Measurements from ENCODE around the gene IFFO2.

The IFFO2 gene

GRCh38 chr1:18950401-18951026 is 6.0 kb downstream of the IFFO2 start:
- DNase-seq (ENCODE audit: low read depth in 2 of 2): no peak

DNA sequence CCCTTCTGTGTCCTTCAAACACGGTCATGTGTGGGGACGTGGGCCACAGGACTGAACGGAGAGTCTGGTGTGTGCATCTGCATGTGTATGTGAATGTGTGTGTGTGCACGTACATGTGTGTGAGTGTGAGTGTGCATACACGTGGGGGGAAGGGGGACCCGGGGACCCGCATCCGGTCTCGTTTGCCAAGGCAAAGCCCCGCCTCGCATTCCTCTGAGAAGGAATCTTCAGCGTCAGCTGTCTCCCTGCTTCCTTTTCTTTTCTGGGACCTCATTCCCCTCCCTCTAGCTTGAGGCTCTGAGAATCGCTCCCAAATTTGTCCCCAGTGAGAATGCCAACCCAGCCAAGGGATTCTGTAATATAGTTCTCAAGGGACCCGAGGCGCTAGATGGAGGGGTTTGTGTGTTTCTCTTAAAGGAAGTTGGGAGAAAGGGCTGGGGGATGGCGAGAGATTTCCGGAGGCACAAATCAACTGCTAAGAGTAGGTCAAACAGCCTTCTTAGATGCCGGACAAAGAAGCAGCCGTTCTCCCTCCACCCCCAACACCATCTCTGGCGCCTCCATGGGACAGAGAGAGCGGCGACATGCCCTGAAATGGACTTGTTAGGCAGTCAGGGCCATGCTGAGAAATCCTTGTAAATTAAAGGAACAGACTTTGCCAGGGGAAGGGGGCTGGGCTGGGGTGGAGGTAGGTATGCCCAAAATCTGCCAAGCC is 6.6 kb downstream of the IFFO2 start:
- no peak for DNase-seq (ENCODE audit: low read depth in 2 of 2)

- DNase-seq (ENCODE audit: low read depth in 2 of 2): no peak
Observed at GRCh38 chr1:18948913-18949685, 7.4 kb downstream of the IFFO2 start.

GRCh38 chr1:18948048-18948912 is 8.2 kb downstream of the IFFO2 start:
- no peak for DNase-seq (ENCODE audit: low read depth in 2 of 2)

GRCh38 chr1:18947570-18947969 is 8.9 kb downstream of the IFFO2 start:
- DNase-seq (ENCODE audit: low read depth in 2 of 2): no peak

GRCh38 chr1:18946550-18947381 is 9.7 kb downstream of the IFFO2 start:
- no peak for DNase-seq (ENCODE audit: low read depth in 2 of 2)

GRCh38 chr1:18945401-18945849 is 11.1 kb downstream of the IFFO2 start:
- DNase-seq (ENCODE audit: low read depth in 2 of 2): no peak

DNA sequence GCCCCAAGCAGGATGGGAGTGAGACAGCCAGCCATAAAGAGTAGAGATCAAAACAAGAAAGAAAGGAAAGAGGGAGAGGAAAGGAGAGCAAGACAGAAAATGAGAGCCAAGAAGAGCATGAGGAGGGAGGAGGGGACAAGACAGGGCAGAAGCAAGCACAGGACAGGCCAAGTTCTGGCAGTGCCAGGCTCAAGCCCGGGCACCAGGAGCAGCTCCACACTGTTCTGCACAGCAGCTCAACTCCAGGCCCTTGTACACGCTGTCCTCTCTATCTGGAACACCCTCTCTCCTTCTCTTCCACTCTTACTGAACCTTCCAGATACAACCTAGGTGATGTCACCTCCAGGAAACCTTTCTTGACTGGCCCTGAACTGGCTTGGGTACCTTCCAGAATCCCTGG is 11.7 kb downstream of the IFFO2 start:
- DNase-seq (ENCODE audit: low read depth in 2 of 2): no peak

DNA sequence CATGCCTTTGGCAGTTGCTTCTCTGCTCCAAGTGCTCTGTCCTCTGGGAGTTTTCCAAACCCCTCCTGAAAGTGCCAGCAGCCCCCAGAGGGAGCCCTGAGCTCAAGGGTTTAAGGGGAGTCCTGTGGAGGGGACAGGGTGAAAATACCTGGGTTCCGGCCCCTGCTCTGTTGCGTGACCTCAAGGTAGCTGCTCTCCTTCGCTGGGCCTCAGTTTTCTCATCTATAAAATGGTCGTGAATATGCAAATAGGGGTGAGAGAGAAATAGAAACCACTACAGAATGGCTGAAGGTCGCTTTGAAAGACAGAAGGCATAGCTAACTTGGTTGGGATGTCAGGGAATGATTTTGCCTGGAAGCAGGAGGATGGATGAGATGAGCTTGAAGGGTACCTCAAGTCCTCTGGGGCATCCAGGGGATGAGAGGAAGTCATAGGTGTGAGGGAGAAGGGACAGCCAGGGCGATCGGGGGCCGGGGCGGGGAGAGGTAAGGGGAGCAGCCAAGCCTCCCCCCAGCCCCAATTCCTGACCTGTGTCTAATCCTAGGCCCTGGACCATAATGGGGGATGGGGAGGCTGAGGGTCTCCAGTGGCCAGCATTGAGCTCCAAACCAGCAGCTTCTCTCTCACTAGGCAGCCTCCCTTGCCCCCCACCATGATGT is 12.4 kb downstream of the IFFO2 start:
- DNase-seq (ENCODE audit: low read depth in 2 of 2): no peak

GRCh38 chr1:18943162-18943561 is 13.3 kb downstream of the IFFO2 start:
- no peak for DNase-seq (ENCODE audit: low read depth in 2 of 2)

- no peak for DNase-seq (ENCODE audit: low read depth in 2 of 2)
Observed at GRCh38 chr1:18942340-18942739, 14.1 kb downstream of the IFFO2 start.

- no peak for DNase-seq (ENCODE audit: low read depth in 2 of 2)
Observed at GRCh38 chr1:18941221-18942141, 15.0 kb downstream of the IFFO2 start.

DNA sequence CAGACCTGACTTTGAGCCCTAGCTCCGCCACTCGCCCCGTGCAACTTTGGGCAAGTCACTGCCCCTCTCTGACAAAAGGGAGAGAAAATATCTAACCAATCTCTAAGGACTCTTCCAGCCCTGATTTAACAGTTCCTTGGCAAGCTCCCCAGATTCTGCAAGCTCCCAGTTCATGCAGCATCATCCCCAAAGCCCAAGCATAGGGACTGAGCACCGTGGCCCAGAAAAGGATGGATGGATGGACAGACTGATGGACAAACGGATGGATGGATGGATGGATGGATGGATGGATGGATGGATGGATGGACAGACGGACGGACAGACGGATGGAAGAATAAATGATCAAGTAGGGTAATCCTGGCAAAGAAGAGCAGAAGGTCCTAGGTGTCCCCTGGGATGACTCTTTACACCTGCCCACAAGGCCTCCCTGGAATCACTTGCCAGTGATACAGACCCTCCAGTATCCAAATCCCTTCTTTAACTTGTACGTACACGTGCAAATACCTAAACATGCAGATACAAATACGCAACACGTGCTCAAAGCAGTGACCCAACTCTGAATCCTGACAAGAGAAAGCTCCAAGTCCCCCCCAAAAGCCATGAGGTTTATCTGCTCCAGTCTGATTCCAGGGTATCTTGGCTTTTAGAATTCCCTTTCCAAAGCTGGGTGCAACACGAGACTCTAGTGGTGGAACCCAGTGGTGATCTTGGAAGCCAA is 16.0 kb downstream of the IFFO2 start:
- no peak for DNase-seq (ENCODE audit: low read depth in 2 of 2)

DNA sequence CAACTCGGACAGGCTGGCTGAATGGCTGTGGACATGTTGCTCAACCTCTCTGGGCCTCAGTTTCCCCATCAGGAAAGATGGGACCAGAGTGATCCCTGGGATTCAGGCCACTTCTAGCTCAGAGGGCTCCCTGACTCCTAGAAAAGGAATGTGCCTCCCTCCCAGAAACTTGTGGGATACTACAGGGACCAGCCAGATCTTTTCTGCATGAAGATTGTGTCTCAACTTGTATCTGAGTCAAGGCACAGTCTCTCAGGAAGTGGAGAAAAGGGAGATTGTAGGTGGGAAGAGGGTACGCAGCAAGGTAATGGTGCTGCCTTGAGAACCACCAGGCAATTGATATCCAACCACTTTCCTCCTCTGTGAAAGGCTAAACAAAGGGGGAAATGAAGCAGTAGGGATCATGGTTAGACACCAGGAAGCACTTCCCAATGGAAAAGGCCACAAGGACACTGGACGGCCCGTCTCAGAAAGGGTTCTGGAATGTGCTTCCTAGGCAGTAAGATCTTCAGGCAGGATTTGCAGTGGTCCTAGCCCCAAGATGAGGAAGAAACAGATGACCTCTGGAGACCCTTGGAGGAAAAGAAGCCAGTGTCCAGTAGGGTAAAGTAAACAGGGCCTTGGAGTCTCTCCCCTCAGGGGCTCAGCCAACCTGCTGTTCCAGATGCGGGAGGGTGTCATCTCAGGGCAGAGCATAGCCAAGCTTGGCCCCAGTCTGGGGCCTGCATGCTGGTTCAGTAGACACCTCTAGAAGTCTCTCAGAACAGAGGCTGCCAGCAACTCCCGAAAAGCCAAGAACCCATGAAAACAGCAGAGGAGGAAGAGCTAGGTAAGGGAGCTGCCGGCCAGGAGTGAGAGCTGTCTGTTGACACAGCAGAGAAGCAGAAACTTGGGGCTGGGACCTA is 16.8 kb downstream of the IFFO2 start:
- DNase-seq (ENCODE audit: low read depth in 2 of 2): no peak

GRCh38 chr1:18938707-18939070 is 17.8 kb downstream of the IFFO2 start:
- DNase-seq (ENCODE audit: low read depth in 2 of 2): no peak

- no peak for DNase-seq (ENCODE audit: low read depth in 2 of 2)
Observed at GRCh38 chr1:18938008-18938706, 18.3 kb downstream of the IFFO2 start.

DNA sequence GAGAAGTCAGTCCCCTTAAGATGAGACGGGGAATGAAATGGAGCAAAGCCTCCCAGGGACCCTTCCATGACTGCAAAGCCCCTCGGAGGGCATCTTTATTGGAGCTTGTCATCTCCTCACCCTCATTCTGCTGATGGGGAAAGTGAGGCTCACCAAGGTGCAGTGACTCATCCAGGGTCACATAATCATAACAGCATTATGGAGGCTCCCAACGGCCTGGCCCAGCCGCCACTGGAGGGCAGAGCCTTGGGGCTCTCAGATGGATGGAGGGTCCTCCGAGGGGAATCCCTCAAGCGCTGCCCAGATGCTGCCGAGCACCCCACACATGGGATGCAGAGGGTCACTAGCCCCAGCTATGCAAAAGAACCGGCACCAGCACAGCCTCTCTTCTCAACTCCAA is 18.9 kb downstream of the IFFO2 start:
- DNase-seq (ENCODE audit: low read depth in 2 of 2): no peak
